ENCODE measurements around the gene NT5DC2.

DNA sequence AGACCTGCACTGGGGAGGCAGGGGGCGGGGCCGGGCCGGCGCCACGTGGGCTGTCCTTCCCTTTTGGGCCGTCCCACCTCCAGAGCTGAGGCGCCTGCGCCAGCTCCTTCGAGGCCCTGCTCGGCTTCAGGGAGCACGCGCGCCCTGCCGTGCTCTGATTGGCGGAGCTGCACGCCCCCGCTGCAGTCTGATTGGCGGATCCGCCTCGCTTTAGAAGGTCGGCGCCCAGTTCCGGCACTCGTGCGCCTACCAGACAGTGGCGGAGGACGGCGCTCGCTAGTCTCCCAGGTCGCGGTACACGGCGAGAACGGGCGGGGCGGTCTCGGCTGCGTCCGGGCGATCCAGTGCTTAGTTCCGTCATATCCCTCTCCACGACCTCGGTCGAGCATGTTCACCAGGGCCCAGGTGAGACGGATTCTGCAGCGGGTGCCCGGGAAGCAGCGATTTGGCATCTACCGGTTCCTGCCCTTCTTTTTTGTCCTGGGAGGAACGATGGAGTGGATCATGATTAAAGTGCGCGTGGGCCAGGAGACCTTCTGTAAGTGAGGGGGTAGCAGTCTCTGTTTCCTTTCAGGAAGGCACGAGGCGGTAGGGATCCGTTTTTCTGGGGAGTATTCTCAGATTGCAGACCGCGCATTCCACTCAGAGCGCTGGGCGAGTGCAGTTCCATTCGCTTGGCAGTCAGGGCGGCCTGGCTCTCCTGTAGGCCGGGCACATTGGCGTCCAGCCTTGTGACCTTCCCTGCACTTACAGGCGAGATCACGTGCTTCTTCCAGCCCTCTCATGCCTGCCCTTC, 2.9 kb upstream of the NT5DC2 start, which contains the start of gene UQCC5:
- TF ChIP-seq, protein P1, sequence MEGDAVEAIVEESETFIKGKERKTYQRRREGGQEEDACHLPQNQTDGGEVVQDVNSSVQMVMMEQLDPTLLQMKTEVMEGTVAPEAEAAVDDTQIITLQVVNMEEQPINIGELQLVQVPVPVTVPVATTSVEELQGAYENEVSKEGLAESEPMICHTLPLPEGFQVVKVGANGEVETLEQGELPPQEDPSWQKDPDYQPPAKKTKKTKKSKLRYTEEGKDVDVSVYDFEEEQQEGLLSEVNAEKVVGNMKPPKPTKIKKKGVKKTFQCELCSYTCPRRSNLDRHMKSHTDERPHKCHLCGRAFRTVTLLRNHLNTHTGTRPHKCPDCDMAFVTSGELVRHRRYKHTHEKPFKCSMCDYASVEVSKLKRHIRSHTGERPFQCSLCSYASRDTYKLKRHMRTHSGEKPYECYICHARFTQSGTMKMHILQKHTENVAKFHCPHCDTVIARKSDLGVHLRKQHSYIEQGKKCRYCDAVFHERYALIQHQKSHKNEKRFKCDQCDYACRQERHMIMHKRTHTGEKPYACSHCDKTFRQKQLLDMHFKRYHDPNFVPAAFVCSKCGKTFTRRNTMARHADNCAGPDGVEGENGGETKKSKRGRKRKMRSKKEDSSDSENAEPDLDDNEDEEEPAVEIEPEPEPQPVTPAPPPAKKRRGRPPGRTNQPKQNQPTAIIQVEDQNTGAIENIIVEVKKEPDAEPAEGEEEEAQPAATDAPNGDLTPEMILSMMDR (conservative IDR thresholded peaks at IDR 0.05; ENCODE audit: low read length): no peak
- no peak for TF ChIP-seq EZH2phosphoT487 (IDR thresholded peaks at IDR 0.05; ENCODE audit: borderline replicate concordance)

Data from Loucy (cell line).